Measurements from ENCODE around the gene SYNPO2L.

SYNPO2L gene

GRCh38 chr10:73646598-73647041, 9.2 kb downstream of the SYNPO2L start:
- Histone ChIP-seq H3K4me3 (ENCODE audit: low read length) (no peak overlapping the region), H3K27me3 (replicated peaks; ENCODE audit: insufficient read depth, low read length) (no peaks in the 10 kb centered on the region), H4K20me1 (ENCODE audit: insufficient read depth, low read length) (no peaks in the 10 kb centered on the region), H3K9me2 (replicated peaks; ENCODE audit: insufficient read depth, low read length) (no peaks in the 10 kb centered on the region), H3K27ac (ENCODE audit: low read length) (no peak overlapping the region), H3K4me1 (ENCODE audit: low read length) (peaks cover 19% of the 10 kb centered on the region), H2AFZ (ENCODE audit: low read length) (no peak overlapping the region), H3K4me2 (ENCODE audit: low read depth, low read length) (no peak overlapping the region), H3K9ac (ENCODE audit: low read length) (no peak overlapping the region), H3K36me3 (replicated peaks; ENCODE audit: insufficient read depth, low read length) (no peaks in the 10 kb centered on the region), H3F3A (ENCODE audit: insufficient read depth, low read length) (no peaks in the 10 kb centered on the region), H3K9me3 (replicated peaks; ENCODE audit: insufficient read depth, low read length) (no peaks in the 10 kb centered on the region), H3K79me2 (ENCODE audit: low read length) (no peaks in the 10 kb centered on the region)
- DNase-seq = no peak
- TF ChIP-seq EZH2 (optimal IDR thresholded peaks at IDR 0.05; ENCODE audit: low read depth, low read length) = no peak
- no peak for TF ChIP-seq CTCF (IDR thresholded peaks at IDR 0.05; ENCODE audit: low read length)
- TF ChIP-seq EZH2phosphoT487 (IDR thresholded peaks at IDR 0.05; ENCODE audit: low read length) = no peak

GRCh38 chr10:73645251-73645650, 10.6 kb downstream of the SYNPO2L start:
- no peak overlapping the region for H2AFZ ChIP-seq (ENCODE audit: low read length)
- H3K4me2 ChIP-seq (ENCODE audit: low read depth, low read length) = no peak overlapping the region

GRCh38 chr10:73644767-73645166, 11.1 kb downstream of the SYNPO2L start:
- Histone ChIP-seq H3K36me3 (replicated peaks; ENCODE audit: insufficient read depth, low read length) (no peaks in the 10 kb centered on the region), H3K4me2 (ENCODE audit: low read depth, low read length) (no peak overlapping the region), H3K4me1 (ENCODE audit: low read length) (0 out of 2 replicates have a peak, but pooled peaks cover 2% of the 10 kb centered on the region), H2AFZ (ENCODE audit: low read length) (no peak overlapping the region), H3K79me2 (ENCODE audit: low read length) (no peaks in the 10 kb centered on the region), H4K20me1 (ENCODE audit: insufficient read depth, low read length) (no peaks in the 10 kb centered on the region), H3K9ac (ENCODE audit: low read length) (no peak overlapping the region), H3K9me2 (replicated peaks; ENCODE audit: insufficient read depth, low read length) (no peaks in the 10 kb centered on the region), H3K4me3 (ENCODE audit: low read length) (no peak overlapping the region), H3K27me3 (replicated peaks; ENCODE audit: insufficient read depth, low read length) (no peaks in the 10 kb centered on the region), H3K27ac (ENCODE audit: low read length) (no peak overlapping the region), H3F3A (ENCODE audit: insufficient read depth, low read length) (no peaks in the 10 kb centered on the region), H3K9me3 (replicated peaks; ENCODE audit: insufficient read depth, low read length) (no peaks in the 10 kb centered on the region)
- DNase-seq = no peak
- no peak for TF ChIP-seq CTCF (IDR thresholded peaks at IDR 0.05; ENCODE audit: low read length)
- TF ChIP-seq EZH2 (optimal IDR thresholded peaks at IDR 0.05; ENCODE audit: low read depth, low read length) = no peak
- no peak for TF ChIP-seq EZH2phosphoT487 (IDR thresholded peaks at IDR 0.05; ENCODE audit: low read length)

More at GRCh38 chr10:73645251-73645650, 10.6 kb downstream of the SYNPO2L start:
- no peak for TF ChIP-seq CTCF (IDR thresholded peaks at IDR 0.05; ENCODE audit: low read length)
- no peak for TF ChIP-seq EZH2 (optimal IDR thresholded peaks at IDR 0.05; ENCODE audit: low read depth, low read length)
- no peaks in the 10 kb centered on the region for H3K27me3 ChIP-seq (replicated peaks; ENCODE audit: insufficient read depth, low read length)
- no peak overlapping the region for H3K9ac ChIP-seq (ENCODE audit: low read length)
- H3F3A ChIP-seq (ENCODE audit: insufficient read depth, low read length) = no peaks in the 10 kb centered on the region
- no peak overlapping the region for H3K27ac ChIP-seq (ENCODE audit: low read length)
- no peaks in the 10 kb centered on the region for H3K79me2 ChIP-seq (ENCODE audit: low read length)
- no peak for DNase-seq
- H3K4me1 ChIP-seq (ENCODE audit: low read length) = peaks cover 6% of the 10 kb centered on the region
- H3K9me2 ChIP-seq (replicated peaks; ENCODE audit: insufficient read depth, low read length) = no peaks in the 10 kb centered on the region
- no peaks in the 10 kb centered on the region for H3K36me3 ChIP-seq (replicated peaks; ENCODE audit: insufficient read depth, low read length)
- no peaks in the 10 kb centered on the region for H3K9me3 ChIP-seq (replicated peaks; ENCODE audit: insufficient read depth, low read length)
- no peaks in the 10 kb centered on the region for H4K20me1 ChIP-seq (ENCODE audit: insufficient read depth, low read length)
- H3K4me3 ChIP-seq (ENCODE audit: low read length) = no peak overlapping the region

All from MM.1S (cell line).